Fibroblast of villous mesenchyme (primary cell): Measurements from ENCODE around the gene MCM9. TPM values are rescaled to one million over a fixed set of nuclear protein-coding genes. Genes with fewer than 3 reads are reported as not detected.

Experiments
- DNase-seq: peaks from one replicate; pipeline ENCODE4 v3.0.0-alpha.2; 2010; ENCODE audit warnings: low read depth
- H3K4me3 ChIP-seq: 2 replicates; pipeline ENCODE4 v1.5.1; 2011; ENCODE audit warnings: low read depth, mild to moderate bottlenecking, low read length
- total RNA-seq: library from RNA; depleted of rRNA; stranded (reverse); fragments of >200 nt; gene quantifications from 2 replicates; pipeline ENCODE4 v1.2.3, GENCODE V29; 2012
- TF ChIP-seq, protein P1 (sequence below): IDR thresholded peaks from 2 replicates; pipeline ENCODE4 v1.5.1; 2012; ENCODE audit warnings: low read depth, mild to moderate bottlenecking, low read length; ENCODE audit not compliant: insufficient read depth

Gene MCM9
- total RNA-seq, 1 donor = 15.1 TPM

DNA sequence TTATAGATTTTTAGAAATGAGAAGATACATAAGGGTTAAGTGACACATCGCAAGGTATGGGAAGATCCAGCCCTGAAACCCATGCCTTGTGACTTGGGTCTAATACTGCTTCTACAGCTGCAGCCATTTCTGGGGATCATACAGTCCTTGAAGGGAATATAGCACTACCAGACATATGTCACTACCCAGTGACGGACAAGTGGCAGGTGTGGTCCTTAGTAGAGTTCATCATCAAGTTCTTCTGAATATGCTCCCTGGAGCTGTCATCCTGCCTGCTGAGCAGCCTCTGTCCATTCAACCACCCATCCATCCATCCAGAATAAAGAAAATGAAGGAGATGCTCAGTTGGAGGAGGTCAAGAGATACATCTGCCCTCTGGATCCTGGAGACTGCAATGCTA lies 159.6 kb downstream of the MCM9 start:
- TF ChIP-seq, protein P1, sequence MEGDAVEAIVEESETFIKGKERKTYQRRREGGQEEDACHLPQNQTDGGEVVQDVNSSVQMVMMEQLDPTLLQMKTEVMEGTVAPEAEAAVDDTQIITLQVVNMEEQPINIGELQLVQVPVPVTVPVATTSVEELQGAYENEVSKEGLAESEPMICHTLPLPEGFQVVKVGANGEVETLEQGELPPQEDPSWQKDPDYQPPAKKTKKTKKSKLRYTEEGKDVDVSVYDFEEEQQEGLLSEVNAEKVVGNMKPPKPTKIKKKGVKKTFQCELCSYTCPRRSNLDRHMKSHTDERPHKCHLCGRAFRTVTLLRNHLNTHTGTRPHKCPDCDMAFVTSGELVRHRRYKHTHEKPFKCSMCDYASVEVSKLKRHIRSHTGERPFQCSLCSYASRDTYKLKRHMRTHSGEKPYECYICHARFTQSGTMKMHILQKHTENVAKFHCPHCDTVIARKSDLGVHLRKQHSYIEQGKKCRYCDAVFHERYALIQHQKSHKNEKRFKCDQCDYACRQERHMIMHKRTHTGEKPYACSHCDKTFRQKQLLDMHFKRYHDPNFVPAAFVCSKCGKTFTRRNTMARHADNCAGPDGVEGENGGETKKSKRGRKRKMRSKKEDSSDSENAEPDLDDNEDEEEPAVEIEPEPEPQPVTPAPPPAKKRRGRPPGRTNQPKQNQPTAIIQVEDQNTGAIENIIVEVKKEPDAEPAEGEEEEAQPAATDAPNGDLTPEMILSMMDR = no peak
- no peak for DNase-seq

DNA sequence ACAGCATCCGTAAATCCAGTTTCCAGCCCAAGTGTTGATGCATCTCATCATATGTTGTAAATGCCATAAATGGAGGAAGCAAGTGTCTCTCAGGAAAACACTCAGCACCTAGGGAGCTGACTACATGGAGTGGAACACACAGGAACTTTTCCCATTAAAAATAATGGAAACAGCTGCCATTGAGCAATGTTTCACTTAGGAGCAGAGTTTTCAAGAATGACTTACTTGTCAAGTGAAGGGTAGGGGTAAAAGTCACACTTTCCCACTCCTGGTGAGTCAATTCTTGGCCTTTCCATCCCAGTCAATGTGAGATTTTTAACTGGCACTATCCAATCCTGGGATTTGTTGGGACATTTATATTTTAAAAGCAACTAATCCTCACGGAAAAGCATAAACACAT lies 160.4 kb downstream of the MCM9 start:
- DNase-seq = no peak
- TF ChIP-seq, protein P1 = no peak
- H3K4me3 ChIP-seq = no peak overlapping the region

More for the DNA sequence above, 159.6 kb downstream of the MCM9 start:
- H3K4me3 ChIP-seq = no peak overlapping the region

DNA sequence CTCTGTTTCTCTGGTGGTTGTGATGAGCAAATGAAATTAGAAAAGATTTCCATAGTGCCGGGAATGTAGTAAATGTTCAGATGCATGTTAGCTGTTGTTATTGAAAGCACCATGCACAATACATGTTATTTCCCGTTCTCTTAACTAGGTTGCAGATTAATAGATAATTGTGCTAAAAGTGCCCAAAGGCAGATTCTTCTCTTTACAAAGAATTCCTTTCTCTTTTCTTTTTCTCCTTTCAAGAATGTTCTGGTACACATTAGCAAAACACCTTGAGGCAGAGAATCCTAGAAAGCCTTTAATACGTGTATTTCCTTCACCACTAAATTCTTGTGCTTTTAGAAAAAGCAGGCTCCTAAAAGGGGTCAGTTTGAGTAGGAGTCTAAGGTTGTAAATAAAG lies 162.1 kb downstream of the MCM9 start:
- H3K4me3 ChIP-seq = no peak overlapping the region
- TF ChIP-seq, protein P1 = no peak
- no peak for DNase-seq

DNA sequence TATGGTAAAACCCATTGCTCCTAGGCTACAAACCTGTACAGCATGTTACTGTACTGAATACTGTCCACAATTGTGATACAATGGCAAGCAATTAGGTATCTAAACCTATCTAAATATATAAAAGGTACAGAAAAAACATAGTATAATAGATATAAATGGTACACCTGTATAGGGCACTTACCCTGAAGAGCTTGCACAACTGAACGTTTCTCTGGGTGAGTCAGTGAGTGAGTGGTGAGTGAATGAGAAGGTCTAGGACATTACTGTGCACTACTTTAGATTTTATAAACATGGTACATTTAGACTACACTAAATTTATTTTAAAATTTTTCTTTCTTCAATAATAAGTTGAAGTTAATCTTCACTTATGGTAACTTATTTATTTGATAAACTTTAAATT lies 163.7 kb downstream of the MCM9 start:
- DNase-seq = no peak
- TF ChIP-seq, protein P1 = no peak

DNA sequence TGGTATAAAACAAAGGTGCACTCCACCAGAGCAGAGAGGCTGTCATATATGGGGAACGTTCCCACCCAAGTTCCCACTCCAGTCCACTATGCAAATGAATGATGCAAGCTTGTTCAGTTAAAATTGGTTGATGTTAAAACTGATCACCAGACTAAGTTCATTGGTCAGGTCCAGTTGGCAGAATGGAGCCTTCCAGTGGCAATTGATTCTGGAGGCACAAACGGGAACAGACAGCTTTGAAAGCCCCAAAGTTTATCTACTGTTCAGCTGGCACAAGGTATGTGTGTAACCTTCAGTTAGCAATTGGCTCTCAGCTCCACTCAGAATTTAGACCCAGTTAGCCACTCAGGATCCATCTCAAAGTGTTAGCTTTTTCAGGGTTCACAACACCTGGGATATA lies 164.1 kb downstream of the MCM9 start:
- no peak for DNase-seq
- TF ChIP-seq, protein P1 = no peak

More for the DNA sequence above, 163.7 kb downstream of the MCM9 start:
- H3K4me3 ChIP-seq = no peak overlapping the region

DNA sequence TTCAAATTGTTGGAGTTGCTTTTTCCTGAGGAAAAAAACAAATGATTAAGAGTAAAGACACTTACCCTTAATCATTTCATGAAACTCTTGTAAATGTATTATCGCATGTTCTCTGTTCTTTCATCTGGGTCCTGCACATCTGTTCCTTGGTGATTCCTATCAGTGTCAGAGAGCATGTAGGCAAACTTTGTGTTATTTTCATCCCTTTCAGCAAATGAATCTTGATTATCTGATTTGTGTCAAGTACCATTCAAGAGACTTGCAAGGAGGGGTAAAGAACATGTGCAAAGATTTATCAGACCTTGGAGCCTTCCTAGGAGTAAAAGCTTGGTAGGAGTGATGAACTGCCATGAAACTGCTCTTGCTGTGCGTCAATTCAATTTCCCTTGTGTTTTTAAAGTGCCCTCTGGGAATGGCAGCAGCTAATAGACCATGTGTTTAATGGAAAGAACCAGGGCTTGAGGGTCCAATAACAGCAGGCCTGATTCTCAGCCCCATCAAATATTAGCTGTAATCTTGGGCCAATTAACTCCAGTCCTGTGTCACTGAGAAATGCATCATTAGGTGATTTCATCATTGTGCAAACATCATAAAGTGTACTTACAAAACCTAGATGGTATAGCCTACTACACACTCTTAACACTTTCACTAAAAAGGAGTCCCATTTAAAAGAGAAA lies 164.7 kb downstream of the MCM9 start:
- no peak overlapping the region for H3K4me3 ChIP-seq
- TF ChIP-seq, protein P1 = no peak
- no peak for DNase-seq

More for the DNA sequence above, 164.1 kb downstream of the MCM9 start:
- no peak overlapping the region for H3K4me3 ChIP-seq

DNA sequence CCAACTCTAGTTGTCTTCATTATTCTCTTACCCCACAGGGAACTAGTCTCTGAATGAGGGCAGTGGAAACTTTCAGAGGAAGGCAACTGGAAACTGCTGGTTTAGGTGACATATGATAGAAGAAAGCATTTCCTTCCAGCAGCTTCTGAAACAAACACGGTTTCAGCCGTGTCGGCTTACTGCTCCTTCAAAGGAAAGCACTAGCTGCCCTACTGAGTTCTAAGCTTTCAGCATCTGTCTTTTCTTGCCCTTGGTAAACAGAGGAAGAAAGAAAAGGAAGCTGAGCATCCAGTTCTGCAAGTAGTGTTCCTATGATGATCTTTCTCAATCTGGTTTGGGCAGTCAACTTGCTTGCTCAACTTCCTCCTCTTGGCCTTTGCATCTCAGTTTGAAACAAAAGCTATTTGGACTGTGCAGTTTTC lies 166.0 kb downstream of the MCM9 start:
- TF ChIP-seq, protein P1 = no peak
- DNase-seq = no peak
- H3K4me3 ChIP-seq = no peak overlapping the region
